A673 (cell line): ENCODE measurements around the gene SEMA4C. TPM values are rescaled to one million over a fixed set of nuclear protein-coding genes. Genes with fewer than 3 reads are reported as not detected.

Experiments used
- BruUV-seq: library from RNA; stranded (reverse); fragments of 400-500 nt; replicated peaks from 2 replicates; lab custom pipeline; 2021; lab: Mats Ljungman, UMichigan
- CTCF ChIA-PET: fragments of 300-600 bp; sonication (Branson Sonifier 250); formaldehyde crosslinking; loops from one replicate; lab custom pipeline; 2022; ENCODE audit warnings: antibody characterized with exemption; lab: Charles Lee
- POLR2A ChIA-PET: fragments of 300-600 bp; sonication (Branson Sonifier 250); formaldehyde crosslinking; loops from one replicate; lab custom pipeline; 2022; ENCODE audit warnings: antibody characterized with exemption; ENCODE audit not compliant: low non-redundant PET; lab: Charles Lee
- DNase-seq: peaks from one replicate; pipeline ENCODE4 v3.0.0-alpha.2; 2015; ENCODE audit warnings: low spot score
- H3K27ac ChIP-seq: fragments of 200-600 bp; sonication (generic); 2 replicates; pipeline ENCODE4 v1.5.1; 2016; ENCODE audit warnings: mixed run types, low read depth, mild to moderate bottlenecking, mixed read lengths, antibody characterized with exemption, low read length; ENCODE audit not compliant: poor library complexity, severe bottlenecking
- H3K27me3 ChIP-seq: fragments of 200-600 bp; sonication (generic); replicated peaks from 2 replicates; pipeline ENCODE4 v1.6.1; 2017; ENCODE audit warnings: mixed run types, low read depth, mild to moderate bottlenecking, mixed read lengths, antibody characterized with exemption, low read length; ENCODE audit not compliant: insufficient read depth, poor library complexity
- H3K36me3 ChIP-seq: fragments of 200-600 bp; sonication (generic); 2 replicates; pipeline ENCODE4 v1.6.1; 2016; ENCODE audit warnings: mixed run types, mild to moderate bottlenecking, mixed read lengths, antibody characterized with exemption, low read length; ENCODE audit not compliant: insufficient read depth, poor library complexity, severe bottlenecking
- H3K4me1 ChIP-seq: fragments of 200-600 bp; sonication (generic); 2 replicates; pipeline ENCODE4 v1.6.1; 2017; ENCODE audit warnings: mixed run types, mild to moderate bottlenecking, mixed read lengths, antibody characterized with exemption, low read length; ENCODE audit not compliant: insufficient read depth, poor library complexity, severe bottlenecking
- H3K4me3 ChIP-seq: fragments of 200-600 bp; sonication (generic); 2 replicates; pipeline ENCODE4 v1.5.1; 2016; ENCODE audit warnings: low read depth, mixed run types, mild to moderate bottlenecking, mixed read lengths, low read length; ENCODE audit not compliant: poor library complexity, severe bottlenecking
- H3K9me3 ChIP-seq: fragments of 200-600 bp; sonication (generic); 2 replicates; pipeline ENCODE4 v1.6.1; 2016; ENCODE audit warnings: mixed run types, low read depth, mild to moderate bottlenecking, mixed read lengths, antibody characterized with exemption, low read length; ENCODE audit not compliant: poor library complexity, severe bottlenecking
- EZH2 ChIP-seq: fragments of 200-600 bp; sonication (generic); IDR thresholded peaks from 2 replicates; pipeline ENCODE4 v1.6.1; 2017; ENCODE audit warnings: borderline replicate concordance, low read depth, mild to moderate bottlenecking, mixed read lengths, antibody characterized with exemption, low read length; ENCODE audit not compliant: poor library complexity, severe bottlenecking
- intact Hi-C: fragments of 100-400 bp; cut with micrococcal nuclease; formaldehyde crosslinking; loops from one replicate; pipeline ENCODE4 v1.10.0; 2022; ENCODE audit not compliant: unreplicated experiment
- total RNA-seq: library from RNA; stranded (reverse); gene quantifications from 2 replicates; pipeline ENCODE4 v1.2.3, GENCODE V29; 2021
- TF ChIP-seq, protein P1 (sequence below): fragments of 300-800, 200-600 bp; sonication (generic); conservative IDR thresholded peaks from 2 replicates; pipeline ENCODE4 v1.5.1; 2017; ENCODE audit warnings: low read depth, mild to moderate bottlenecking, antibody characterized with exemption, low read length, moderate library complexity, mixed read lengths

SEMA4C gene
- total RNA-seq, 1 experiment from 2014 or later = 33.3 TPM

DNA sequence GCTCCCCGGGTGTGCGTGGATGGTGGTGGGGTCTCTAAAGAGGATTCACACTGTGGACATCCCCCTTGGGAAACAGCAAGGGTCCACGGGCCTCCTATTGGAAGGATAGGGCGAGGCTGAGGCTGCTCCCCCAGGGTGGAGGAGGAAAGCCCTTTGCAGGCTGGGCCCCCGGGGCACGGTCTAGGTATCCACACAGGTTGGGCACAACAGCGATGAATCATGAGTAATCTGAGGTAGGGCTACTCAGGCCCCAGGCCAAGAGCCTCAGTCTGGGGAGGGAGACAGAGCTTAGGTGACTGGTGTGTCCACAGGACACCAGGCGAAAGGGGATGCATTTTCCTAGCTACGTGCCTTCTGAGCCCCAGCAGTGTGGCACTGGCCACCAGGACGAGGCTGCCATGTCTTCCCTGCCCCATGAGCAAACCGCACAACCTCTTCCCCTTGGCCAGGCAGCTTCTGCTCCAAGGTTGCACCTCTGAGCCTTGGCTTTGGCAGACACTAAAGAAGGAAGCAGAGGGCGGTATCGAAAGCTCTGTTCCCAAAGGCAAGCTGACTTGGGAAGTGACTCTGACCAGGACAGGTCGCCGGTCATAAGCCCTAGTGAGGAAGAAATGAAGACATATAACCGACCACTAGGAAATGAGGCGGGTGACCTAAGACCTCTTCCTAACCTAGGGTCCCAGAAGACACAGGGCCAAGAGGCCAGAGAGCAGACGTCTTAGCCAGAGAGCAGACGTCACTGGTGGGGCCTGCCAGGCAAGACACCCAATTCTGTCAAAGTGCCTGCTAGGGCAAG lies 14.6 kb upstream of the SEMA4C start:
- Histone ChIP-seq H3K27me3 (no peaks in the 10 kb centered on the region), H3K9me3 (no peaks in the 10 kb centered on the region), H3K27ac (no peak overlapping the region), H3K36me3 (no peaks in the 10 kb centered on the region), H3K4me1 (peaks cover 19% of the 10 kb centered on the region), H3K4me3 (no peak overlapping the region)
- no TSS peak for BruUV-seq
- POLR2A ChIA-PET = no interaction called here
- CTCF ChIA-PET = no interaction called here
- TF ChIP-seq, protein P1, sequence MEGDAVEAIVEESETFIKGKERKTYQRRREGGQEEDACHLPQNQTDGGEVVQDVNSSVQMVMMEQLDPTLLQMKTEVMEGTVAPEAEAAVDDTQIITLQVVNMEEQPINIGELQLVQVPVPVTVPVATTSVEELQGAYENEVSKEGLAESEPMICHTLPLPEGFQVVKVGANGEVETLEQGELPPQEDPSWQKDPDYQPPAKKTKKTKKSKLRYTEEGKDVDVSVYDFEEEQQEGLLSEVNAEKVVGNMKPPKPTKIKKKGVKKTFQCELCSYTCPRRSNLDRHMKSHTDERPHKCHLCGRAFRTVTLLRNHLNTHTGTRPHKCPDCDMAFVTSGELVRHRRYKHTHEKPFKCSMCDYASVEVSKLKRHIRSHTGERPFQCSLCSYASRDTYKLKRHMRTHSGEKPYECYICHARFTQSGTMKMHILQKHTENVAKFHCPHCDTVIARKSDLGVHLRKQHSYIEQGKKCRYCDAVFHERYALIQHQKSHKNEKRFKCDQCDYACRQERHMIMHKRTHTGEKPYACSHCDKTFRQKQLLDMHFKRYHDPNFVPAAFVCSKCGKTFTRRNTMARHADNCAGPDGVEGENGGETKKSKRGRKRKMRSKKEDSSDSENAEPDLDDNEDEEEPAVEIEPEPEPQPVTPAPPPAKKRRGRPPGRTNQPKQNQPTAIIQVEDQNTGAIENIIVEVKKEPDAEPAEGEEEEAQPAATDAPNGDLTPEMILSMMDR = no peak
- TF ChIP-seq EZH2 = no peak
- no peak for DNase-seq
- intact Hi-C loops = no loop called here

DNA sequence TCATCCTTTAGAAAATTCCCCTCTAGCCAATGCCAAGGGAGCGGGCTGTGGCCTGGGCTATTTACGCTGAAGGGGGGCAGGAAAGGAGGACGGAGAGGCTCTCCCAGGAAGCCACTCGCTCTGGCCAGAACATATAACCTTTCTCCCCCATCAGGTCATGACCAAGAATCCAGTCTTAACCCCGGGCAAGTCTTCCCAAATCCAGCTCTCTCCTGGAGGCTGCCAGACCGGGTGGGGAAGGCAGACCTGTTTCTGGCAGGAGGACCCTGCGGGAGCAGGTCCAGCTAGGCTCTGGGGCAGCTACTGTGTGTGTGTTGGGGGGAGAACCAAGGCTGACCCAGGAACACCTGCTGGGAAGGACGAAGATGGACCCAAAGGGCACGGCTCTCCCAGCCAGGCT lies 13.4 kb upstream of the SEMA4C start:
- no TSS peak for BruUV-seq
- no peaks in the 10 kb centered on the region for H3K9me3 ChIP-seq
- no peaks in the 10 kb centered on the region for H3K27me3 ChIP-seq
- H3K4me3 ChIP-seq = no peak overlapping the region
- no peak for TF ChIP-seq EZH2
- TF ChIP-seq, protein P1 = no peak
- no peaks in the 10 kb centered on the region for H3K36me3 ChIP-seq
- CTCF ChIA-PET = no interaction called here
- POLR2A ChIA-PET = no interaction called here
- H3K27ac ChIP-seq = no peak overlapping the region
- peaks cover 19% of the 10 kb centered on the region for H3K4me1 ChIP-seq
- no peak for DNase-seq
- intact Hi-C loops = no loop called here

DNA sequence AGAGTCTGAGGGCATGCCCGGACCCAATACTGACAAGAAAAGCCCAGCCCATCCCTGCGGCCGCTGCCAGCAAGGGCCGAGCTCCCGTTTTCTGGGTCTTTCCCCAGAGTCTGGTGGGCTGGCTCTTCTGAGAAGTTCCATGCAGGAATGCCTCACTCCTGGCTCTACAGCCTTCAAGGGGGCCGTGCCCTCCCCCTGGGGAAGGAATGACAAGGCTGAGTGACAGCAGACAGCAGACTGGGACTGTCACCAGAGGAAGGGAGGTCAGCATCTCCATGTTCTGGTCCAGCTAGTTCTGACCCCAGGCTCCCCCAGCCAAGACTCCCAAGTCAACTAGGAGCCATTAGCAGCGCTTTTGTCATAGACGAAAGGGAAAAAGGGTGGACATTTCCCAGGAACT lies 13.0 kb upstream of the SEMA4C start:
- ChIA-PET POLR2A (no interaction called here), CTCF (no interaction called here)
- H3K27ac ChIP-seq = no peak overlapping the region
- TF ChIP-seq EZH2 = no peak
- TF ChIP-seq, protein P1 = no peak
- no peaks in the 10 kb centered on the region for H3K36me3 ChIP-seq
- peaks cover 19% of the 10 kb centered on the region for H3K4me1 ChIP-seq
- H3K4me3 ChIP-seq = no peak overlapping the region
- no TSS peak for BruUV-seq
- intact Hi-C loops = no loop called here
- H3K9me3 ChIP-seq = no peaks in the 10 kb centered on the region
- DNase-seq = no peak
- no peaks in the 10 kb centered on the region for H3K27me3 ChIP-seq
